Measurements from ENCODE around the gene HS2ST1.

DNA sequence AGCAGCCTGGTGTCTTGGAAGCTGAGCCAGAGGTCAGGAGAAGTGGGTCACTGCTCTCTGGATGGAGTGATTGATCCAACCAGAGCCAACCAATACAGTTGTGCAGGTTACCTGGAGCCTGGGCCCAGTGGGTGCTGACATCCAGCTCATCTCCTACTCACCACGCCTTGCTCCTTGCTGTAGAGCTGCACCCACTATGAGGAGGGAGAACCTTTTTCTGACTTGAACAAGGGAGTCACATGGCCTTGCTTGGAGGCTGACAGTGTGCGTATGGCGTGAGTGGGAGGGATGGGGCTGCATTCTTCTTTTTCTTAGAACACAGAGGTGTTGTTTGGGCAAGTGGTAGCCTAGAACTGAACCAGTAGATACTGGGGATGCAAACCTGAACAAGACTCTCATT lies 213.1 kb downstream of the HS2ST1 start:
- TF ChIP-seq, protein P1, sequence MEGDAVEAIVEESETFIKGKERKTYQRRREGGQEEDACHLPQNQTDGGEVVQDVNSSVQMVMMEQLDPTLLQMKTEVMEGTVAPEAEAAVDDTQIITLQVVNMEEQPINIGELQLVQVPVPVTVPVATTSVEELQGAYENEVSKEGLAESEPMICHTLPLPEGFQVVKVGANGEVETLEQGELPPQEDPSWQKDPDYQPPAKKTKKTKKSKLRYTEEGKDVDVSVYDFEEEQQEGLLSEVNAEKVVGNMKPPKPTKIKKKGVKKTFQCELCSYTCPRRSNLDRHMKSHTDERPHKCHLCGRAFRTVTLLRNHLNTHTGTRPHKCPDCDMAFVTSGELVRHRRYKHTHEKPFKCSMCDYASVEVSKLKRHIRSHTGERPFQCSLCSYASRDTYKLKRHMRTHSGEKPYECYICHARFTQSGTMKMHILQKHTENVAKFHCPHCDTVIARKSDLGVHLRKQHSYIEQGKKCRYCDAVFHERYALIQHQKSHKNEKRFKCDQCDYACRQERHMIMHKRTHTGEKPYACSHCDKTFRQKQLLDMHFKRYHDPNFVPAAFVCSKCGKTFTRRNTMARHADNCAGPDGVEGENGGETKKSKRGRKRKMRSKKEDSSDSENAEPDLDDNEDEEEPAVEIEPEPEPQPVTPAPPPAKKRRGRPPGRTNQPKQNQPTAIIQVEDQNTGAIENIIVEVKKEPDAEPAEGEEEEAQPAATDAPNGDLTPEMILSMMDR (IDR thresholded peaks at IDR 0.05) = no peak
- TF ChIP-seq POLR2AphosphoS5 (IDR thresholded peaks at IDR 0.05) (no peak), POLR2A (IDR thresholded peaks at IDR 0.05) (no peak)

Measured in breast epithelium (tissue), 3 donors.